Fibroblast of pulmonary artery (primary cell): ENCODE measurements around the gene SH3PXD2A.

ENCODE experiments used
- DNase-seq: peaks from one replicate; pipeline ENCODE4 v3.0.0-alpha.2; 2010; ENCODE audit warnings: low read depth
- H3K4me3 ChIP-seq: replicated peaks from 2 replicates; pipeline ENCODE4 v1.5.1; 2011; ENCODE audit warnings: low read depth, mild to moderate bottlenecking, control low read depth, low read length, moderate library complexity
- CTCF ChIP-seq: IDR thresholded peaks from 2 replicates; pipeline ENCODE4 v1.5.1; 2011; ENCODE audit warnings: mild to moderate bottlenecking, control low read depth, low read length, inconsistent platforms; ENCODE audit errors: missing control alignments

The SH3PXD2A gene

DNA sequence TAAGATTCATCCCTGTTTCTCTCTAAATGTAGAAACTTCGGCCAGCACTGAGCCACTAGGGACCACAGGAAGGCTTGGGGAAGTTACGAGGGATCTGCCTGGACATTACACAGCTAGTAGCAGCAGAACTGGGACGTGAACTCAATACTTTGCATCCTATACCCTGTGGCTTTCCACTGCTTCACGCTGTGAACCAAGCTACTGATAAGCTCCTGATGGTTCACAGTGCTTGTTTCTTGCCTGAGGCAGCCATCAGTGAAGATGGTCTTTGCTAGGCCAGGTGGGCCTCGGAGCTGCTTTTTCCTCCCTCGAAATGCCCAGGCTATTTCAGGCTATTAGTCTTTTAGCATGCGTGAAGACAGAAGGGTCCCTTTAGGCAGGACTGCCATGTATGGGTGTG is 132.7 kb downstream of the SH3PXD2A start:
- no peak for DNase-seq
- no peak for TF ChIP-seq CTCF
- no peak overlapping the region for H3K4me3 ChIP-seq

DNA sequence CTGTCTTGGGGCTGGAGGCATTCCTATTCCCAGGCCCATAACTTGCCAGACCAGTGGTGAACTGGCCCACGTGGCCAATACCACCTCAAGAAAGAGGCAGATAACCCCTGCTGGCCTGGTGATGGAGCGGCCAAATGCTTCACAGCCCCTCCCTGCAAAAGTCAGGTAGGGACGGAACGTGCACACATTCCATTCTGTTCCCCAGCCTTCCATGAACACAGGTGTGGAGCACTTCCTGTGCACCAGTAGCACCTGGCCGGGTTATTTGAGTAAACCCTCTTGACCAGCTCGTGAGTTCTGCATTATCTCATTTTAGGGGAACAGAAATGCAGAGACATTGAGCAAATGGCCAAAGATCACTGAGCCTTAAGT is 134.4 kb downstream of the SH3PXD2A start:
- no peak for TF ChIP-seq CTCF
- no peak for DNase-seq
- no peak overlapping the region for H3K4me3 ChIP-seq

GRCh38 chr10:103720328-103720963 is 134.9 kb downstream of the SH3PXD2A start:
- no peak overlapping the region for H3K4me3 ChIP-seq
- no peak for TF ChIP-seq CTCF
- no peak for DNase-seq

GRCh38 chr10:103719036-103719435 is 136.3 kb downstream of the SH3PXD2A start:
- no peak overlapping the region for H3K4me3 ChIP-seq
- DNase-seq: no peak
- TF ChIP-seq CTCF: no peak

GRCh38 chr10:103718247-103718620 is 137.1 kb downstream of the SH3PXD2A start:
- H3K4me3 ChIP-seq: no peak overlapping the region
- TF ChIP-seq CTCF: no peak
- no peak for DNase-seq

DNA sequence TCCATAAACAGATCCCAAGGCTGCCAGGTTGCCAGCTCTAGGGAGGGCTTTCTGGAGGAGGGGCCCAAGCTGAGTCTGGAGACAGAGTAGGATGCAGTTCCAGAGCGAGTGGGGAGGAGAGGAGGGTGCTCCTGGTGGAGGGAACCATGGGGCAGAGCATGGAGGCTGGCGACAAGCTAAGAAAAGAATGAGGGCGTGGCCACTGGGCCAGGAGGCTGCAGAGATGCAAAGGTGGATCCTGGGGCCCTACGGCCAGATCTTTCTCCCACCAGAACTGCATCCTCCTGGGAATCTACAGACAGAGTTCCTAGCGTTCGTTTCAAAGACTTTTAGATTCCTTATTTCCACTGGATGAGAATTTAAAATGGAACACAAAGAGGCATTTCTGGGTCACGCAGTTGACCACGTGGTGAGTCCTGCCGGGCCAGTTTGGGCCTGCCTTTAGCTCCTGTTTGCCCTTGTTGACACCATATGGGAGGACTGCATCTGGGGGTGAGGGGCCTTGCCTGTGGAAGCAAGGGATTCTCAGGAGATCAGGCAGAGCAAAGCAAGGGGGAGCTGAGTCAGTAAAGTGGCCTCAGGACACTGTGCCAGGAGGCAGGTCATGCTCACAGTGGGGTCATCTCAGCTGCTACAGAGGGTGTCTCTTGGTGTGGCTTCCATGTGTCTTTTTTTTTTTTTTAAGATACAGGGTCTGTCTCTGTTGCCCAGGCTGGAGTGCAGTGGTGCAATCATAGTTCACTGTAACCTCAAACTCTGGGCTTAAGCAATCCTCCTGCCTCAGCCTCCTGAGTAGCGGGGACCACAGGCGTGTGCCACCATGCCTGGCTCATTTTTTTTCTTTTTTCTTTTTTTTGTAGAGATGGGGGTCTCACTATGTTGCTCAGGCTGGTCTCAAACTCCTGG is 137.8 kb downstream of the SH3PXD2A start:
- no peak overlapping the region for H3K4me3 ChIP-seq
- DNase-seq: no peak
- no peak for TF ChIP-seq CTCF
